HL-60 (cell line): ENCODE results near the gene TBC1D22A.

Source experiments
- CTCF ChIP-seq: IDR thresholded peaks from one replicate; pipeline ENCODE4 v1.5.1; 2011; ENCODE audit warnings: low read length, control low read depth, inconsistent platforms; ENCODE audit not compliant: insufficient read depth
- POLR2AphosphoS5 ChIP-seq: IDR thresholded peaks from 2 replicates; pipeline ENCODE4 v1.6.1; 2012; ENCODE audit warnings: low read depth
- REST ChIP-seq: IDR thresholded peaks from 2 replicates; pipeline ENCODE4 v1.6.1; 2012; ENCODE audit warnings: low read depth; ENCODE audit not compliant: insufficient replicate concordance
- SPI1 ChIP-seq: IDR thresholded peaks from 2 replicates; pipeline ENCODE4 v1.6.1; 2012; ENCODE audit warnings: low read depth, mild to moderate bottlenecking, borderline replicate concordance

GRCh38 chr22:47031628-47031915 is 269.1 kb downstream of the TBC1D22A start:
- TF ChIP-seq CTCF (no peak), POLR2AphosphoS5 (no peak), REST (no peak), SPI1 (no peak)
